HCT116 (cell line): ENCODE data around the gene LEMD3. TPM values are rescaled to one million over a fixed set of nuclear protein-coding genes. Genes with fewer than 3 reads are reported as not detected.

ENCODE experiments used
- ATAC-seq: fragments of 200-7000 bp; cut with Tn5 transposase; 2 replicates; pipeline ENCODE4 v1.9.1; 2020; ENCODE audit warnings: mild to moderate bottlenecking, moderate library complexity
- BruUV-seq: library from RNA; stranded (reverse); fragments of 400-500 nt; replicated peaks from 2 replicates; lab custom pipeline; 2021; lab: Mats Ljungman, UMichigan
- CTCF ChIA-PET: fragments of 300-600 bp; sonication (Branson Sonifier 250); formaldehyde crosslinking; loops from one replicate; lab custom pipeline; 2021; ENCODE audit warnings: antibody characterized with exemption; lab: Charles Lee
- POLR2A ChIA-PET: fragments of 300-600, 350-600 bp; sonication (Branson Sonifier 250); formaldehyde crosslinking; loops from one replicate; lab custom pipeline; 2021; ENCODE audit warnings: antibody characterized with exemption; lab: Charles Lee
- RAD21 ChIA-PET, 2 experiments: fragments of 300-600 bp; sonication (Branson Sonifier 250); formaldehyde crosslinking; loops; one replicate each; lab custom pipeline; 2023; ENCODE audit warnings: low total read pairs in 2 of 2; ENCODE audit not compliant: uncharacterized antibody in 2 of 2, unreplicated experiment in 2 of 2, low non-redundant PET in 1 of 2; lab: Charles Lee
- DNase-seq: peaks from one replicate; pipeline ENCODE4 v3.0.0-alpha.2; 2010; ENCODE audit warnings: low read depth, low spot score
- H2AFZ ChIP-seq: fragments of 200-600 bp; shearing (Covaris generic), sonication (generic); 2 replicates; pipeline ENCODE4 v1.6.1; 2017; ENCODE audit warnings: low read depth, mixed run types, mixed read lengths, antibody characterized with exemption, low read length; ENCODE audit not compliant: poor library complexity, severe bottlenecking
- H3K27ac ChIP-seq: 2 replicates; pipeline ENCODE4 v1.5.1; 2012; ENCODE audit warnings: low read depth, low read length
- H3K27me3 ChIP-seq: fragments of 200-600 bp; sonication (generic); 2 replicates; pipeline ENCODE4 v1.6.1; 2016; ENCODE audit warnings: mixed run types, low read length, mixed read lengths; ENCODE audit not compliant: insufficient read depth
- H3K36me3 ChIP-seq, 2 experiments: fragments of 200-500 bp in 1 of 2; fragments of 200-600 bp in 1 of 2; sonication (Bioruptor generic) in 1 of 2; sonication (generic) in 1 of 2; 2 replicates each; pipeline versions ENCODE4 v1.5.1 to v1.6.1; 2014 to 2016; ENCODE audit warnings: low read length in 2 of 2, inconsistent platforms in 1 of 2, mixed read lengths in 1 of 2, mixed run types in 1 of 2; ENCODE audit not compliant: insufficient read depth in 2 of 2, control insufficient read depth in 1 of 2
- H3K4me1 ChIP-seq, 2 experiments: fragments of 200-600 bp in 1 of 2; sonication (generic) in 1 of 2; 2 replicates each; pipeline versions ENCODE4 v1.5.1 to v1.6.1; 2012 to 2017; ENCODE audit warnings: low read length in 2 of 2, inconsistent platforms in 1 of 2, mild to moderate bottlenecking in 1 of 2, mixed read lengths in 1 of 2, mixed run types in 1 of 2, moderate library complexity in 1 of 2; ENCODE audit not compliant: insufficient read depth in 2 of 2, control insufficient read depth in 1 of 2
- H3K4me2 ChIP-seq: fragments of 200-600 bp; sonication (generic); 2 replicates; pipeline ENCODE4 v1.6.1; 2017; ENCODE audit warnings: mixed run types, low read length, mixed read lengths
- H3K4me3 ChIP-seq, 2 experiments: fragments of 200-600 bp in 1 of 2; sonication (generic) in 1 of 2; replicated peaks in 1 of 2; 2 replicates each; pipeline ENCODE4 v1.5.1; 2011 to 2016; ENCODE audit warnings: low read length in 2 of 2, control low read depth in 1 of 2, low read depth in 1 of 2, mild to moderate bottlenecking in 1 of 2, mixed read lengths in 1 of 2, mixed run types in 1 of 2
- H3K79me2 ChIP-seq: fragments of 200-600 bp; sonication (generic); 2 replicates; pipeline ENCODE4 v1.6.1; 2017; ENCODE audit warnings: mild to moderate bottlenecking, mixed run types, low read length, moderate library complexity, mixed read lengths; ENCODE audit not compliant: insufficient read depth
- H3K9ac ChIP-seq: fragments of 200-600 bp; sonication (generic); 2 replicates; pipeline ENCODE4 v1.6.1; 2016; ENCODE audit warnings: low read length, mixed read lengths
- H3K9me2 ChIP-seq: fragments of 200-600 bp; sonication (generic), shearing (Covaris generic); 2 replicates; pipeline ENCODE4 v1.6.1; 2017; ENCODE audit warnings: mixed run types, mild to moderate bottlenecking, moderate library complexity; ENCODE audit not compliant: insufficient read depth
- H3K9me3 ChIP-seq, 2 experiments: fragments of 200-500 bp in 1 of 2; fragments of 200-600 bp in 1 of 2; sonication (Bioruptor generic) in 1 of 2; sonication (generic) in 1 of 2; 2 replicates each; pipeline ENCODE4 v1.6.1; 2014 to 2017; ENCODE audit warnings: low read length in 2 of 2, mixed read lengths in 2 of 2, inconsistent platforms in 1 of 2, low read depth in 1 of 2, mild to moderate bottlenecking in 1 of 2, mixed run types in 1 of 2, moderate library complexity in 1 of 2; ENCODE audit not compliant: control insufficient read depth in 1 of 2, insufficient read depth in 1 of 2
- H4K20me1 ChIP-seq: fragments of 200-600 bp; sonication (generic), shearing (Covaris generic); 2 replicates; pipeline ENCODE4 v1.6.1; 2017; ENCODE audit warnings: mixed run types, mild to moderate bottlenecking, moderate library complexity; ENCODE audit not compliant: insufficient read depth
- CBX3 ChIP-seq: IDR thresholded peaks from 2 replicates; pipeline ENCODE4 v1.6.1; 2012; ENCODE audit warnings: low read depth
- ELF1 ChIP-seq: IDR thresholded peaks from 2 replicates; pipeline ENCODE4 v1.6.1; 2012; ENCODE audit warnings: low read depth, borderline replicate concordance
- POLR2A ChIP-seq: IDR thresholded peaks from 2 replicates; pipeline ENCODE4 v1.7.0; 2011; ENCODE audit warnings: borderline replicate concordance; ENCODE audit not compliant: insufficient read depth, insufficient read length; ENCODE audit errors: extremely low read depth
- POLR2AphosphoS5 ChIP-seq: IDR thresholded peaks from 2 replicates; pipeline ENCODE4 v1.6.1; 2011; ENCODE audit warnings: mild to moderate bottlenecking, low read depth, low read length, moderate library complexity
- SIN3A ChIP-seq: IDR thresholded peaks from 2 replicates; pipeline ENCODE4 v1.6.1; 2012; ENCODE audit warnings: low read depth
- SP1 ChIP-seq: IDR thresholded peaks from 2 replicates; pipeline ENCODE4 v1.6.1; 2012; ENCODE audit warnings: low read depth
- TCF7L2 ChIP-seq: IDR thresholded peaks from 2 replicates; pipeline ENCODE4 v1.7.0; 2011; ENCODE audit warnings: borderline replicate concordance, inconsistent platforms; ENCODE audit not compliant: insufficient read depth, insufficient read length; ENCODE audit errors: extremely low read depth
- YY1 ChIP-seq: IDR thresholded peaks from 2 replicates; pipeline ENCODE4 v1.6.1; 2011; ENCODE audit warnings: low read length, low read depth, moderate library complexity, mild to moderate bottlenecking; ENCODE audit not compliant: insufficient replicate concordance; ENCODE audit errors: extremely low read depth
- ZNF274 ChIP-seq: fragments of 200-500 bp; sonication (Bioruptor generic); IDR thresholded peaks from 2 replicates; pipeline ENCODE4 v1.6.1; 2014; ENCODE audit warnings: mild to moderate bottlenecking, low read depth, low read length, inconsistent platforms
- intact Hi-C: fragments of 100-400 bp; cut with micrococcal nuclease; formaldehyde crosslinking; loops from 2 replicates; pipeline ENCODE4 v1.10.0; 2022
- total RNA-seq: library from RNA; stranded (reverse); gene quantifications from one replicate; pipeline ENCODE4 v1.2.1, GENCODE V29; 2021; ENCODE audit not compliant: unreplicated experiment
- TF ChIP-seq, protein P1 (sequence below): IDR thresholded peaks from 2 replicates; pipeline ENCODE4 v1.6.1; 2012; ENCODE audit warnings: low read depth
- TF ChIP-seq, protein P2 (sequence below), 3 experiments: fragments of 200-600 bp in 1 of 3; sonication (generic) in 1 of 3; IDR thresholded peaks in 2 of 3; conservative IDR thresholded peaks in 1 of 3; 2 replicates each; pipeline ENCODE4 v1.5.1; 2012 to 2017; ENCODE audit warnings: low read depth in 2 of 3, low read length in 2 of 3, antibody characterized with exemption in 1 of 3, borderline replicate concordance in 1 of 3, control low read depth in 1 of 3, mild to moderate bottlenecking in 1 of 3, mixed read lengths in 1 of 3, mixed run types in 1 of 3, moderate library complexity in 1 of 3; ENCODE audit not compliant: insufficient read depth in 1 of 3

LEMD3 gene
- total RNA-seq, 1 experiment from 2014 or later = 28.7 TPM

DNA sequence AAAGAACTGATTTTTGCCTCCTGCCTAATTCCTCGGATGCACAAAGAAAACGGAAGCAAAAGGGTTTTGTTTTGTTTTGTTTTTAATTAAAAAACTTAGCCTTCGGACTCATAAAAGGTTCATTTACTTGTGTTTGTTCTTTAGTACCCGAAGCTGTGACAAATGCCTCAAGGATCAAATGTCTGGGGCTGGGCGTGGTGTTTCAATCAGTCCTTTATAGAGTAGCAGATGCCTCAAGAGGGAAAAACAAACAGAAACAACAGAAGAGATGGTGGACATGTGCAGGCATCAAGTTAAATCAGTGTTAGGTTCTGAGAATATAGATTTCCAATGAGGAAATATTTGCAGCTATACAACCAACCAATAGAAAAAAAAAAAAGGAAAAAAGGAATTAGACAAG lies 46.7 kb upstream of the LEMD3 start:
- peak overlapping the region; percentile 97 for H2AFZ ChIP-seq
- no peaks in the 10 kb centered on the region for H4K20me1 ChIP-seq
- H3K9me2 ChIP-seq = no peaks in the 10 kb centered on the region
- no peaks in the 10 kb centered on the region for H3K36me3 ChIP-seq
- H3K9me3 ChIP-seq = no peaks in the 10 kb centered on the region
- ATAC-seq = no peak
- no TSS peak for BruUV-seq
- DNase-seq = no peak
- ChIA-PET CTCF (interaction anchor here (0.6 to 1.8 kb wide), 9 partner anchors 12 to 327 kb away, joined by 3 to 7 read pairs (median 4); no protein-coding TSS in a partner anchor), POLR2A (no interaction called here), RAD21 (no interaction called here)
- no peak overlapping the region for H3K27ac ChIP-seq
- H3K4me3 ChIP-seq = no peak overlapping the region
- no peaks in the 10 kb centered on the region for H3K79me2 ChIP-seq
- intact Hi-C loops = loop anchor here (1.0 to 5.0 kb wide), 2 partner anchors 231 to 320 kb away; no protein-coding TSS in a partner anchor
- H3K27me3 ChIP-seq = peaks cover 37% of the 10 kb centered on the region
- H3K4me1 ChIP-seq = no peaks in the 10 kb centered on the region
- TF ChIP-seq CBX3 = no peak
- H3K9ac ChIP-seq = no peak overlapping the region
- no peak overlapping the region for H3K4me2 ChIP-seq

DNA sequence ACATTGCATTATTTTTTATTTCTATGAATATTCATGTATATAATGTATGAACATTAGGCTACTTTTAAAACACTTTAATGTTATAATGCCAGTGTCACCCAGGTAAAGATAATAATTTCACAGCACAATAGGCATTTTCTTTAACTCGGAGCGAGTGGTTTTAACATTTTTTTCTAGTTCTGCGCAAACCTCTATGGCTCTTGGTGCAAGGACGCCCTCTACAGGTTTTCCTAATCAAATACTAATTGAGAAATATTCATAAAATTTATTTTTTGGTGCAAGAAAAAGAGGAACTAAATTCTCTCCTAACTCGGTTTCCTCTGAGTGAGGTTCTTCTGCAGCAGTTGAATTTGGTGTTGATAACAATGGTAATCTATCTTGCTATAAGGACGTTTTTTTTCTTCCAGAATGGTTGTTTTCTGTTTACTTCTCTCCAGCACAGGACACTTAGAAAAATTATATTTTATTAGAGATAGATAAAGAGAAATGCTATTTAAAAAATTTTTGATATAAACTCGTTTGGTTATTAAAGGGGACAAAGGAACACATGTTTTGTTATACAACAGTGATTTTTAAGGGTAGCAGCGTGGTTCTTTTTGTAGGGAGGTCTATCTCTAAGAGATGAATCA lies 45.8 kb upstream of the LEMD3 start:
- peak; percentile 49; the same call in 1 of the 2 replicates for ATAC-seq
- intact Hi-C loops = loop anchor here (1.0 to 5.0 kb wide), 2 partner anchors 232 to 321 kb away; no protein-coding TSS in a partner anchor
- BruUV-seq = no TSS peak
- TF ChIP-seq, protein P1, sequence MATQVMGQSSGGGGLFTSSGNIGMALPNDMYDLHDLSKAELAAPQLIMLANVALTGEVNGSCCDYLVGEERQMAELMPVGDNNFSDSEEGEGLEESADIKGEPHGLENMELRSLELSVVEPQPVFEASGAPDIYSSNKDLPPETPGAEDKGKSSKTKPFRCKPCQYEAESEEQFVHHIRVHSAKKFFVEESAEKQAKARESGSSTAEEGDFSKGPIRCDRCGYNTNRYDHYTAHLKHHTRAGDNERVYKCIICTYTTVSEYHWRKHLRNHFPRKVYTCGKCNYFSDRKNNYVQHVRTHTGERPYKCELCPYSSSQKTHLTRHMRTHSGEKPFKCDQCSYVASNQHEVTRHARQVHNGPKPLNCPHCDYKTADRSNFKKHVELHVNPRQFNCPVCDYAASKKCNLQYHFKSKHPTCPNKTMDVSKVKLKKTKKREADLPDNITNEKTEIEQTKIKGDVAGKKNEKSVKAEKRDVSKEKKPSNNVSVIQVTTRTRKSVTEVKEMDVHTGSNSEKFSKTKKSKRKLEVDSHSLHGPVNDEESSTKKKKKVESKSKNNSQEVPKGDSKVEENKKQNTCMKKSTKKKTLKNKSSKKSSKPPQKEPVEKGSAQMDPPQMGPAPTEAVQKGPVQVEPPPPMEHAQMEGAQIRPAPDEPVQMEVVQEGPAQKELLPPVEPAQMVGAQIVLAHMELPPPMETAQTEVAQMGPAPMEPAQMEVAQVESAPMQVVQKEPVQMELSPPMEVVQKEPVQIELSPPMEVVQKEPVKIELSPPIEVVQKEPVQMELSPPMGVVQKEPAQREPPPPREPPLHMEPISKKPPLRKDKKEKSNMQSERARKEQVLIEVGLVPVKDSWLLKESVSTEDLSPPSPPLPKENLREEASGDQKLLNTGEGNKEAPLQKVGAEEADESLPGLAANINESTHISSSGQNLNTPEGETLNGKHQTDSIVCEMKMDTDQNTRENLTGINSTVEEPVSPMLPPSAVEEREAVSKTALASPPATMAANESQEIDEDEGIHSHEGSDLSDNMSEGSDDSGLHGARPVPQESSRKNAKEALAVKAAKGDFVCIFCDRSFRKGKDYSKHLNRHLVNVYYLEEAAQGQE = no peak
- TF ChIP-seq SIN3A (no peak), SP1 (no peak), ELF1 (no peak), ZNF274 (no peak), POLR2AphosphoS5 (no peak), YY1 (no peak), TCF7L2 (no peak), POLR2A (no peak)
- TF ChIP-seq, protein P2, sequence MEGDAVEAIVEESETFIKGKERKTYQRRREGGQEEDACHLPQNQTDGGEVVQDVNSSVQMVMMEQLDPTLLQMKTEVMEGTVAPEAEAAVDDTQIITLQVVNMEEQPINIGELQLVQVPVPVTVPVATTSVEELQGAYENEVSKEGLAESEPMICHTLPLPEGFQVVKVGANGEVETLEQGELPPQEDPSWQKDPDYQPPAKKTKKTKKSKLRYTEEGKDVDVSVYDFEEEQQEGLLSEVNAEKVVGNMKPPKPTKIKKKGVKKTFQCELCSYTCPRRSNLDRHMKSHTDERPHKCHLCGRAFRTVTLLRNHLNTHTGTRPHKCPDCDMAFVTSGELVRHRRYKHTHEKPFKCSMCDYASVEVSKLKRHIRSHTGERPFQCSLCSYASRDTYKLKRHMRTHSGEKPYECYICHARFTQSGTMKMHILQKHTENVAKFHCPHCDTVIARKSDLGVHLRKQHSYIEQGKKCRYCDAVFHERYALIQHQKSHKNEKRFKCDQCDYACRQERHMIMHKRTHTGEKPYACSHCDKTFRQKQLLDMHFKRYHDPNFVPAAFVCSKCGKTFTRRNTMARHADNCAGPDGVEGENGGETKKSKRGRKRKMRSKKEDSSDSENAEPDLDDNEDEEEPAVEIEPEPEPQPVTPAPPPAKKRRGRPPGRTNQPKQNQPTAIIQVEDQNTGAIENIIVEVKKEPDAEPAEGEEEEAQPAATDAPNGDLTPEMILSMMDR (IDR thresholded peaks at IDR 0.05 in 2 of 3, conservative IDR thresholded peaks at IDR 0.05 in 1 of 3; ENCODE audit: borderline replicate concordance in 1 of 3, insufficient read depth in 1 of 3, low read depth in 2 of 3, low read length in 2 of 3) = peak; percentile 74 to 78 (median 78); a peak in 5 of 6 replicates

More for the DNA sequence above, 45.8 kb upstream of the LEMD3 start:
- Histone ChIP-seq H3K9me2 (no peaks in the 10 kb centered on the region), H3K36me3 (no peaks in the 10 kb centered on the region), H3K79me2 (no peaks in the 10 kb centered on the region), H3K9ac (no peak overlapping the region), H3K4me1 (no peaks in the 10 kb centered on the region), H4K20me1 (no peaks in the 10 kb centered on the region), H2AFZ (peak overlapping the region; percentile 97), H3K9me3 (no peaks in the 10 kb centered on the region), H3K4me2 (peak overlapping the region; percentile 32; the same call in 1 of the 2 replicates), H3K4me3 (no peak overlapping the region), H3K27ac (no peak overlapping the region), H3K27me3 (peaks cover 35% of the 10 kb centered on the region)
- ChIA-PET CTCF (interaction anchor here (0.8 to 1.8 kb wide), 8 partner anchors 11 to 327 kb away, joined by 3 to 7 read pairs (median 4); no protein-coding TSS in a partner anchor), POLR2A (no interaction called here), RAD21 (no interaction called here)
- DNase-seq = no peak
